NT2/D1 (cell line): ENCODE data around the gene VAMP5.
"Not testable (repeated sequence)": the region's sequence is repeated elsewhere in the genome, so short reads cannot be mapped to it uniquely, and the experiment has no call there.

Source experiments
- DNase-seq: peaks from one replicate; pipeline ENCODE4 v3.0.0-alpha.2; 2011; ENCODE audit warnings: low read depth, low spot score
- H3K27me3 ChIP-seq: 2 replicates; pipeline ENCODE4 v1.6.0; 2011; ENCODE audit warnings: mild to moderate bottlenecking; ENCODE audit not compliant: insufficient read length, insufficient read depth
- H3K36me3 ChIP-seq: 2 replicates; pipeline ENCODE4 v1.6.1; 2011; ENCODE audit warnings: mild to moderate bottlenecking, low read length, mixed read lengths; ENCODE audit not compliant: insufficient read depth, insufficient read length
- H3K4me1 ChIP-seq: 2 replicates; pipeline ENCODE4 v1.5.1; 2011; ENCODE audit not compliant: insufficient read depth, insufficient read length
- H3K4me3 ChIP-seq: 2 replicates; pipeline ENCODE4 v1.5.1; 2011; ENCODE audit warnings: low read depth; ENCODE audit not compliant: insufficient read length
- H3K9ac ChIP-seq: 2 replicates; pipeline ENCODE4 v1.6.0; 2011; ENCODE audit warnings: low read depth; ENCODE audit not compliant: insufficient read length
- H3K9me3 ChIP-seq: 2 replicates; pipeline ENCODE4 v1.5.1; 2011; ENCODE audit warnings: mild to moderate bottlenecking, low read length; ENCODE audit not compliant: insufficient read depth
- SUZ12 ChIP-seq: IDR thresholded peaks from 2 replicates; pipeline ENCODE4 v1.6.1; 2011; ENCODE audit not compliant: insufficient read length, insufficient read depth; ENCODE audit errors: extremely low read depth
- YY1 ChIP-seq: IDR thresholded peaks from 2 replicates; pipeline ENCODE4 v1.6.1; 2011; ENCODE audit not compliant: insufficient read length, insufficient read depth
- ZNF274 ChIP-seq: IDR thresholded peaks from 2 replicates; pipeline ENCODE4 v1.6.1; 2011; ENCODE audit warnings: mild to moderate bottlenecking, low read depth, low read length

VAMP5 gene

GRCh38 chr2:85551698-85552678 lies 32.2 kb upstream of the VAMP5 start:
- Histone ChIP-seq H3K4me1 (no peaks in the 10 kb centered on the region), H3K4me3 (no peak overlapping the region), H3K27me3 (no peaks in the 10 kb centered on the region), H3K9ac (no peak overlapping the region), H3K9me3 (no peaks in the 10 kb centered on the region), H3K36me3 (peaks cover 81% of the 10 kb centered on the region)
- TF ChIP-seq SUZ12 (no peak), YY1 (no peak), ZNF274 (no peak)
- DNase-seq, result peak; percentile 85

- Histone ChIP-seq H3K4me1 (no peaks in the 10 kb centered on the region), H3K27me3 (no peaks in the 10 kb centered on the region), H3K9ac (no peak overlapping the region), H3K4me3 (no peak overlapping the region), H3K36me3 (peaks cover 81% of the 10 kb centered on the region), H3K9me3 (no peaks in the 10 kb centered on the region)
- no peak for DNase-seq
- TF ChIP-seq YY1 (no peak), SUZ12 (no peak), ZNF274 (no peak)
These were observed 31.0 kb upstream of the VAMP5 start for GRCh38 chr2:85553184-85553583.

- no peaks in the 10 kb centered on the region for H3K9me3 ChIP-seq
- H3K27me3 ChIP-seq, result no peaks in the 10 kb centered on the region
- no peak for DNase-seq
- TF ChIP-seq SUZ12 (no peak), ZNF274 (no peak), YY1 (no peak)
- H3K36me3 ChIP-seq, result peaks cover 81% of the 10 kb centered on the region
- H3K9ac ChIP-seq, result no peak overlapping the region
- H3K4me3 ChIP-seq, result no peak overlapping the region
- no peaks in the 10 kb centered on the region for H3K4me1 ChIP-seq
These were observed 29.1 kb upstream of the VAMP5 start for GRCh38 chr2:85554980-85555612.

- peaks cover 61% of the 10 kb centered on the region for H3K36me3 ChIP-seq
- H3K27me3 ChIP-seq, result no peaks in the 10 kb centered on the region
These were observed 27.1 kb upstream of the VAMP5 start for GRCh38 chr2:85557130-85557529.

GRCh38 chr2:85558160-85558559 lies 26.1 kb upstream of the VAMP5 start:
- no peak for TF ChIP-seq ZNF274
- no peak for TF ChIP-seq YY1
- TF ChIP-seq SUZ12, result no peak
- no peak overlapping the region for H3K9ac ChIP-seq
- no peaks in the 10 kb centered on the region for H3K4me1 ChIP-seq
- no peak overlapping the region for H3K4me3 ChIP-seq
- H3K36me3 ChIP-seq, result peaks cover 51% of the 10 kb centered on the region
- DNase-seq, result no peak
- no peaks in the 10 kb centered on the region for H3K9me3 ChIP-seq
- H3K27me3 ChIP-seq, result no peaks in the 10 kb centered on the region

More at GRCh38 chr2:85557130-85557529, 27.1 kb upstream of the VAMP5 start:
- DNase-seq, result no peak
- Histone ChIP-seq H3K4me1 (no peaks in the 10 kb centered on the region), H3K9me3 (no peaks in the 10 kb centered on the region), H3K4me3 (no peak overlapping the region), H3K9ac (no peak overlapping the region)
- TF ChIP-seq SUZ12 (no peak), ZNF274 (no peak), YY1 (no peak)

GRCh38 chr2:85560403-85560726 lies 23.9 kb upstream of the VAMP5 start:
- Histone ChIP-seq H3K36me3 (peaks cover 32% of the 10 kb centered on the region), H3K9ac (peak overlapping the region; percentile 80), H3K4me3 (peak overlapping the region; percentile 77)
- not testable (repeated sequence) for H3K9me3 ChIP-seq, H3K4me1 ChIP-seq, H3K27me3 ChIP-seq, DNase-seq

GRCh38 chr2:85560812-85561279 lies 23.4 kb upstream of the VAMP5 start:
- Histone ChIP-seq H3K4me1 (no peaks in the 10 kb centered on the region), H3K36me3 (peaks cover 29% of the 10 kb centered on the region), H3K9ac (peak overlapping the region; percentile 80), H3K9me3 (no peaks in the 10 kb centered on the region), H3K27me3 (no peaks in the 10 kb centered on the region), H3K4me3 (peak overlapping the region; percentile 77)
- no peak for DNase-seq
- TF ChIP-seq SUZ12, result no peak
- TF ChIP-seq YY1, result no peak
- no peak for TF ChIP-seq ZNF274
